B cell (primary cell): ENCODE results near the gene CEACAM3. TPM values are rescaled to one million over a fixed set of nuclear protein-coding genes. Genes with fewer than 3 reads are reported as not detected.
"Not testable (repeated sequence)": the region's sequence is repeated elsewhere in the genome, so short reads cannot be mapped to it uniquely, and the experiment has no call there.

ENCODE experiments used
- ATAC-seq: fragments of 200-7000 bp; cut with Tn5 transposase; one replicate; pipeline ENCODE4 v1.10.0; 2021; ENCODE audit warnings: low read depth, mild to moderate bottlenecking, moderate number of reproducible peaks, moderate library complexity
- CTCF ChIA-PET: fragments of 350-600 bp; sonication (Branson Sonifier 250); formaldehyde crosslinking; loops from one replicate; lab custom pipeline; 2021; ENCODE audit warnings: antibody characterized with exemption, inconsistent platforms; lab: Charles Lee
- POLR2A ChIA-PET: fragments of 350-600 bp; sonication (Branson Sonifier 250); formaldehyde crosslinking; loops from one replicate; lab custom pipeline; 2021; ENCODE audit warnings: antibody characterized with exemption; lab: Charles Lee
- DNase-seq: peaks from one replicate; pipeline ENCODE4 v3.0.0; 2013
- H2AFZ ChIP-seq: 2 replicates; pipeline ENCODE4 v1.6.1; 2012; ENCODE audit warnings: mild to moderate bottlenecking, low read depth, low read length; ENCODE audit not compliant: insufficient read depth, poor library complexity, severe bottlenecking
- H3K27ac ChIP-seq, 2 donors: 1 replicate in 1 of 2; 2 replicates in 1 of 2; pipeline ENCODE4 v1.5.1; 2012 to 2013; ENCODE audit warnings: low read length in 2 of 2, mild to moderate bottlenecking in 2 of 2, moderate library complexity in 1 of 2
- H3K27me3 ChIP-seq, 4 experiments: fragments of 200-600 bp in 1 of 4; sonication (generic) in 1 of 4; replicated peaks in 1 of 4; 1 replicate in 2 of 4; 2 replicates in 2 of 4; pipeline versions ENCODE4 v1.6.1 to v1.7.0; 2013 to 2016; ENCODE audit warnings: low read length in 3 of 4, mild to moderate bottlenecking in 2 of 4, mixed read lengths in 1 of 4, moderate library complexity in 1 of 4; ENCODE audit not compliant: insufficient read depth in 4 of 4, control insufficient read depth in 3 of 4; ENCODE audit errors: control extremely low read depth in 1 of 4
- H3K36me3 ChIP-seq, 2 experiments: replicated peaks in 1 of 2; 1 replicate in 1 of 2; 2 replicates in 1 of 2; pipeline versions ENCODE4 v1.6.1 to v1.7.1; 2013; ENCODE audit warnings: low read length in 1 of 2; ENCODE audit not compliant: insufficient read depth in 2 of 2, control insufficient read depth in 1 of 2; ENCODE audit errors: control extremely low read depth in 1 of 2, extremely low read depth in 1 of 2
- H3K4me1 ChIP-seq, 2 donors: fragments of 200-600 bp in 1 of 2; sonication (generic) in 1 of 2; 1 replicate in 1 of 2; 2 replicates in 1 of 2; pipeline versions ENCODE4 v1.5.1 to v1.6.1; 2013 to 2017; ENCODE audit warnings: low read length in 2 of 2; ENCODE audit not compliant: control insufficient read depth in 2 of 2, insufficient read depth in 2 of 2
- H3K4me2 ChIP-seq: replicated peaks from 2 replicates; pipeline ENCODE3; 2012; ENCODE audit warnings: mild to moderate bottlenecking, low read depth, low read length; ENCODE audit not compliant: poor library complexity, severe bottlenecking
- H3K4me3 ChIP-seq, 5 experiments: fragments of 200-600 bp in 1 of 5; sonication (generic) in 1 of 5; 1 replicate in 3 of 5; 2 replicates in 2 of 5; pipeline versions ENCODE4 v1.5.1 to v1.7.0; 2011 to 2016; ENCODE audit warnings: low read length in 4 of 5, mild to moderate bottlenecking in 4 of 5, low read depth in 2 of 5, control low read depth in 1 of 5, moderate library complexity in 1 of 5; ENCODE audit not compliant: insufficient read depth in 1 of 5; ENCODE audit errors: control extremely low read depth in 1 of 5, extremely low read depth in 1 of 5
- H3K79me2 ChIP-seq: fragments of 200-600 bp; sonication (generic); one replicate; pipeline ENCODE4 v1.6.0; 2016; ENCODE audit warnings: low read length; ENCODE audit not compliant: control insufficient read depth, insufficient read depth
- H3K9ac ChIP-seq: fragments of 200-600 bp; sonication (generic); 2 replicates; pipeline ENCODE4 v1.6.1; 2017; ENCODE audit warnings: mild to moderate bottlenecking, low read length, moderate library complexity
- H3K9me3 ChIP-seq, 3 donors: one replicate each; pipeline versions ENCODE4 v1.6.1 to v1.7.1; 2013; ENCODE audit warnings: low read length in 2 of 3; ENCODE audit not compliant: control insufficient read depth in 2 of 3, insufficient read depth in 1 of 3; ENCODE audit errors: control extremely low read depth in 1 of 3
- H4K20me1 ChIP-seq: 2 replicates; pipeline ENCODE4 v1.6.0; 2012; ENCODE audit warnings: mild to moderate bottlenecking, low read length; ENCODE audit not compliant: insufficient read depth, control insufficient read depth, poor library complexity, severe bottlenecking
- H3K27ac Mint-ChIP-seq: one replicate; pipeline ENCODE4 v1.8.0; 2021; ENCODE audit warnings: mixed read lengths
- H3K27me3 Mint-ChIP-seq: one replicate; pipeline ENCODE4 v1.8.0; 2021; ENCODE audit warnings: mixed read lengths
- H3K4me1 Mint-ChIP-seq: one replicate; pipeline ENCODE4 v1.8.0; 2021; ENCODE audit warnings: mixed read lengths
- H3K4me3 Mint-ChIP-seq: one replicate; pipeline ENCODE4 v1.8.0; 2021; ENCODE audit warnings: mixed read lengths
- H3K9me3 Mint-ChIP-seq: one replicate; pipeline ENCODE4 v1.8.0; 2022; ENCODE audit warnings: mixed read lengths; ENCODE audit not compliant: insufficient read depth
- CTCF ChIP-seq: fragments of 200-600 bp; IDR thresholded peaks from one replicate; pipeline ENCODE4 v1.8.0; 2022; ENCODE audit warnings: antibody characterized with exemption, mild to moderate bottlenecking
- EZH2 ChIP-seq: IDR thresholded peaks from 2 replicates; pipeline ENCODE4 v1.6.1; 2012; ENCODE audit warnings: borderline replicate concordance, low read depth, mild to moderate bottlenecking, moderate library complexity, low read length; ENCODE audit not compliant: insufficient read depth, poor library complexity, severe bottlenecking
- WGBS: methylation state at CpG from one replicate; pipeline ENCODE4 v1.1.5; 2013; ENCODE audit warnings: missing lambda C conversion rate; ENCODE audit not compliant: insufficient coverage; 5-methylcytosine and 5-hydroxymethylcytosine counted together
- intact Hi-C: fragments of 100-400 bp; cut with micrococcal nuclease; formaldehyde crosslinking; loops from one replicate; pipeline ENCODE4 v1.10.0; 2022
- polyA plus RNA-seq: library from polyadenylated mRNA; depleted of rRNA; stranded (reverse); fragments of >200 nt; gene quantifications from 2 replicates; pipeline ENCODE4 v1.2.3, GENCODE V29; 2012
- total RNA-seq, 2 donors: library from RNA; stranded (reverse); fragments of 120-200 nt in 1 of 2; gene quantifications; 1 replicate in 1 of 2; 2 replicates in 1 of 2; pipeline versions ENCODE4 v1.2.3 to v1.2.4, GENCODE V29; 2013 to 2022

CEACAM3 gene
- total and polyA plus RNA-seq, 2 donors (not counting 1 experiment from before 2014, with no cell fraction given) = not detected

- Histone ChIP-seq H3K27me3 (peaks cover 0 to 22% (median 8%) of the 10 kb centered on the region in 4 experiments), H3K4me2 (no peak overlapping the region), H3K4me3 (no peak overlapping the region), H4K20me1 (no peaks in the 10 kb centered on the region), H3K9me3 (no peaks in the 10 kb centered on the region), H3K36me3 (no peaks in the 10 kb centered on the region), H3K27ac (no peak overlapping the region), H2AFZ (no peak overlapping the region), H3K79me2 (no peaks in the 10 kb centered on the region), H3K4me1 (peaks cover 10 to 20% of the 10 kb centered on the region in 2 donors), H3K9ac (no peak overlapping the region)
- Mint-ChIP-seq H3K27ac (no peak overlapping the region), H3K27me3 (peaks cover 32% of the 10 kb centered on the region), H3K4me1 (peaks cover 11% of the 10 kb centered on the region), H3K9me3 (no peaks in the 10 kb centered on the region), H3K4me3 (no peak overlapping the region)
- ChIA-PET CTCF (interaction anchor here (2.2 kb wide), 1 partner anchor 37 kb away, joined by 6 read pairs; no protein-coding TSS in a partner anchor), POLR2A (no interaction called here)
- TF ChIP-seq CTCF (no peak), EZH2 (no peak)
- WGBS = 91% methylated on average over 3 of the region's 3 CpGs
- intact Hi-C loops = loop anchor here (5.0 kb wide), 1 partner anchor 106 kb away; no protein-coding TSS in a partner anchor
- DNase-seq (no peak), ATAC-seq (no peak)
Observed at GRCh38 chr19:41748012-41748411, 48.4 kb upstream of the CEACAM3 start.

GRCh38 chr19:41750248-41751134, 45.9 kb upstream of the CEACAM3 start:
- CTCF ChIA-PET = interaction anchor here (0.7 to 5.6 kb wide), 5 partner anchors 34 to 120 kb away, joined by 3 to 114 read pairs (median 73); no protein-coding TSS in a partner anchor
- H3K4me2 ChIP-seq, H3K36me3 ChIP-seq, POLR2A ChIA-PET, H3K9ac ChIP-seq, H2AFZ ChIP-seq, H3K27ac ChIP-seq, H3K79me2 ChIP-seq, DNase-seq, H3K9me3 Mint-ChIP-seq, H3K9me3 ChIP-seq, ATAC-seq, H3K4me3 ChIP-seq, H3K4me3 Mint-ChIP-seq, H3K27ac Mint-ChIP-seq, H3K4me1 Mint-ChIP-seq, H4K20me1 ChIP-seq, intact Hi-C loops: not testable (repeated sequence)
- peaks cover 0 to 22% (median 8%) of the 10 kb centered on the region in 4 experiments for H3K27me3 ChIP-seq
- WGBS = 64% methylated on average over 2 of the region's 10 CpGs
- H3K27me3 Mint-ChIP-seq = peaks cover 37% of the 10 kb centered on the region
- H3K4me1 ChIP-seq = peaks cover 8 to 10% of the 10 kb centered on the region in 2 donors
